ENCODE data around the gene GPR68.
A peak's percentile ranks its signal among the peaks of the same experiment; 100 is the strongest.
"Not testable (repeated sequence)": the region's sequence is repeated elsewhere in the genome, so short reads cannot be mapped to it uniquely, and the experiment has no call there.

Gene GPR68

DNA sequence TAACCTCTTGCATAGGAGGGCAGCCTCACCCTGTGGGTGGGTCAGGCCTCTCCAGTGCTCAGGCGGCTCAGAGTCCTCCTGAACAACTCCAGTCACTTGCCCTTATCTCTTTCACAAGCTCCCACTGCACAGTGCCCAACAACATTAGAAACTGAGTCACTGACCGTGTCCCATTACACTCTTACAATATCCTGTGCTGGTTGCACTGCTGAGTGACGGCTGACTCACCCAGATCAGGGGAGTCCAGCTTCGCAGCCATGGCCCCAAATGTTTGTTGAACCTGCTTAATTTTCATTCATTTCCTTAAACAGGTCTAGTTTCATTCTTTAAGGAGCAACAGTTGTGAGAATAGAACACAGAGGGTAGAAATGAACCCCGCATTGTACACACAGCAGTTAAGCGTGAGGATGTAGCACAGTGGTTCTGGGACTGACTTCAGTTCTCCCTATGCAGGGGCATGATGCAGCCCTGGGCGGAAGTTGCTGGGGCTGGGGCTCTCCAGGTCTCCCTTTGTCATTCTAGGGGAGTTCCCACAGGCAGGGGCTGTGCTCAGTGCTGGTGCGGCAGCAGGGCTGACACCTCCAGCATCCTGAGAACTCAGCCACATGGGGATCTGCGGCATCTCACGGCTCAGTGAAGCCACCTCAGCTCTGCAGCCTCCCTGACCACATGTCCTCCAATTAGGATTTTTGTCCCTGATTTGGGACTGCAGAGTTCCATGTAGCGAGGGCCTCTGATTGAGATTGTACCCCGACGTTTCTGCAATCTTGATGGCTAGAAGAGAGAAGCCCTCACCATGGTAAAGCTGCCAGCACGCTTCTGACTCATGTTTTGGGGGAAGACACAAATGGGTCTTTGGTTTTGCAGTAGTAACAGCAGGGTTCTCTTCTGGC, 16.1 kb downstream of the GPR68 start:
- no peak for DNase-seq

DNA sequence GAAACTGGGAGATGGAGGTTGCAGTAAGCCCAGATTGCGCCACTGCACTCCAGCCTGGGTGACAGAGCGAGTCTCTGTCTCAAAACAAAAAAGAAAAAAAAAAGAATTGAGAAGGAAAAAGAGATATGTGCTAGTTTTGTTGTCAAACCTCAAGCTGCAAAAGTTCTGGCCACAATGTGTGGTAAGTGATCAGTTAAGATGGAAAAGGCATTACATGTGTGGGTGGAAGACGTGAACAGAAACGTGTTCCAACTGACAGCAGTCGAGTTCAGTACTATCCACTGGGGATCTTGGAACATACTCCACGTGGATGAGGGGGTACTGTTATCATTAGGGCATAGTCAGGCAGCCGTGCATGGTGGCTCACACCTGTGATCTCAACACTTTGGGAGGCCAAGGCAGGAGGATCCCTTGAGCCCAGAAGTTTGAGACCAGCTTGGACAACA, 17.3 kb downstream of the GPR68 start:
- DNase-seq = no peak

DNA sequence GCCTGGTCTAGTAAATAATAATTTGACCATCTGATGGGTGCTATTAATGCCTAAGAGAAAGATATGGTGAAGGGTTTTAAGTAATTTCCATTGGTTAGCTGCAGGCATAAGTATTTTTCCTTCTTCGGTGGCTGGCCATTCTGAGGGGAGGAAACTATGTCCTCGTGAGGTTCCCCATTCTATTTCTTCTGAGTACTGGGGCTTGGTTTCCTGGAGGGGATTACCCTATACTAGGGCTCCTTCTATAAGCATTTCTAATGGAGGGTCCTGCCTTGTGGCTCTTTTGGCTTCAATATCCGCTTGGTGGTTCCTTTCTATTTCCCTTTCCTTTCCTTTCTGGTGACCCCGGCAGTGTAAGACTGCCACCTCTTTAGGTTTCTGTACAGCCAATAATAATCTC, 18.1 kb downstream of the GPR68 start:
- not testable (repeated sequence) for DNase-seq

DNA sequence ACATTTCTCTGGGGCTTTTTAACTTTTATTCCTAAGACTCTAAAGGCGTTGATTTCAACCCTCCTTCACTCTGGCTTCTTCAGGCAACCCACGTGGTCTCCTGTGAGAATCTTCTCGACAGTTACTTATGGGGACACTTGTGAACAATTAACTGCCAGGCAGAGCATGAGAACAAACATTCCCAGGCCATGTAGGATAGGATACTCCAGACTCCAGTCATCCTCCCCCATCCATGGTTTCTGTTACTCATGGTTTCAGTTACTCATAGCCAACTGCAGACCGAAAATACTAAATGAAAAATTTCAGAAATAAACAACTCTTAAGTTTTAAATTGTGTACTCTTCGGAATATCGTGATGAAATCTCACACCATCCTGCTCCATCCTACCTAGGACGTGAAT, 19.5 kb downstream of the GPR68 start:
- no peak for DNase-seq

DNA sequence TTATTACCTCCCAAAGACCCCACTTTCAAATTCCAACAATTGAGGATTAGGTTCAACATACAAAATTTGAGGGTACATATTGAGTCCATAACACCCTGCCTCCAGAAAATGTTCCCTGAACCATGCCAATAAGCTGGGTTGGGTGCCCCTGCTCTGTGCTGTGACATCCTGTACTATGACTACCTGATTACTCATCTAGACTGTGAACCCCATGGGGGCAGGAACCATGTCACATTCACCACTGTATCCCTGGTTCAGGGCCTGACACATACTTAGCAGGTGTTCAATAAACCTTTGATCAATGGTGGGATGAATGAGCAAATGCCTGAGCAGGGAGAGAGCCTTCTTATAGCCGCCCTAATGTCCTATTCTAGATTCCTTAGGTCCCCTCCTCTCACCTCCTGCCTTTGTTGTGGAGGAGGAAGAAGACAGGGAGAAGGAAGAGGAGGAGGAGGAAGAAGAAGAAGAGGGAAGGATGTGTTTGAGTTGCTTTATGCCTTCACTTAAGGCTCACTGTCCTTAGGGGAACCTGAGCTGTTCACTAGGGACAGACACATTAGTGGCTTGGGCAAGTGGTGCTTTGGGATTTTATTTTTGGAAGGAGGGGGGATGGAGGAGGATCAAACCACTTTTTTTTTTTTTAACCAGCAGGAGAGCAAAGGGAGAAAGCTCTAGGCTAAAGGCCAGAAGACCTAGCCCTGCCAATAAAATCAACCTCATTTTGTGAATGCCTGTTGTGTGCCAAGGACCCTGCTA, 21.3 kb downstream of the GPR68 start:
- no peak for DNase-seq

DNA sequence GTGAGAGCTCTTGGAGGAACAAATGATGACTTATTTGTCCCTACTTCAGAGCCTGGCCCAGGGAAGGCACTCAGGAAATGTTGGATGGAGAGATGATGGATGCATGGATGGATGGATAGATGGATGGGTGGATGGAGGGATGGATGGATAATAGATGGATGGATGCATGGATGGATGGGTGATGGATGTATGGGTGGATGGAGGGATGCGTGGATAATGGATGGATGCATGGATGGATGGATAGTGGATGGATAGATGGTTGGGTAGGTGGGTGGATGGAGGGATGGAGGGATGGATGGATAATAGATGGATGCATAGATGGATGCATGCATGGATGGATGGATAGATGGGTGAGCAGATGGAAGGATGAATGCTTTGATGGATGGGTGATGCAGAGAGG, 23.2 kb downstream of the GPR68 start:
- no peak for DNase-seq

DNA sequence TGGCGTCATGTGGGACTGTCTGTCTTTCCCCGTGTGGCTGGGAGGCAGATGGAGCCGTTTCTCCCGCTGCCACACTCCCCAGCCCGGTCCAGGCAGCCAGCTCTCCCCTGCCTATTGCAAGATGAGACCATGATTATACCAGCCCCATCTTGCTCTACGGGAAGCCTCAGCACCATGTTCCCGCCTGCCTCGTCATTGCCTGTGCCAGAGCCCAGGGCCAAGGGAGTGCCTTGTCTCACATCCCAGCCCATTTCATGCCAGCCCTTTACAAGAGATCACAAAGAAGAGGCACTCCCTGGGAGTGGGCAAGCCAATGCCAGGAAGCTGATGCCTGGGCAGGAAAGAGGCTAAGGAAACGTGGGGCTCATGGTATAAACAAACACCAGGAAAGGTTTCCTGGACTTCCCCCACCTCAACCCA, 23.9 kb downstream of the GPR68 start:
- no peak for DNase-seq

DNA sequence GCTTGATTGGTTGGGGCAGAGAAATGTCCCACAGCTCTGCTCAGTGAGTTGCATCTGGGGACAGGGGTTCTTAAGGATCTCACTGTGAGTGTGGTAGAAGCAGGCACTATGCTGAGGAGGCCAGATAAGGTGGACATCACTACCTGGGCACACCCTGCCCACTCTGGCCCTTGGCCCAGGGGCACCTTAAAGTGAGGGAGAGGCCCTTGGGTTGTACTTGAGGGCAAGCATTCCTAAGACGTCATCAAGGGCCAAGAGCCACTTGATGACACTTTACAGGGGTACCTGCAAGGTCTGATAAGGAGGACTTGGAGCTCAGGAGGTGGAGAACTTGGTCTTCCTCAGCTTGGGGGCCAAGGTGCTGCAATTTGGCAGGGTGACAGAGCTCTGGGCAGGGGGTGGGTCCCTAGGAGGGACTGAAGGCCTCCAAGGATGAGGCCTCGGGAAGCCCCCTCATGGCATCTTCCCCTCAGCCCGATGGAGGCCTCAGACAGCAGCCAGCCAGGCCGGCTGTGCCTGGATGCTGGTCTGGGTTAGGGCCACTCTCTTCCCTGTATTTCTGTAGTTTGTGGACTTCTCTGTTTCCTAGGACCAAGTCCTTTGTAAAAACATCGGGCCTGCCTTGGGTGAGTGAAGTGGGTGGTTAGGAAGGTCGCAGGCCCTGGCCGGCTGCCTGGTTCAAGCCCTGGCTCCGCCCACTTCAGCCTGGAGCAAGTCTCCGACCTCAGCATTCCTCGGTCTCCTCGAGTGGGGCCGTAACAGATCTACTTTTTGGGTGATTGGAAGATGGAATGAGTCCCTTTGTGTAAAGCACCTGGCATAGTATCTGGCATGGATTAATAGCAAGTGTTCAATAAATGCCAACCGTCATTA, 24.8 kb downstream of the GPR68 start:
- no peak for DNase-seq

DNA sequence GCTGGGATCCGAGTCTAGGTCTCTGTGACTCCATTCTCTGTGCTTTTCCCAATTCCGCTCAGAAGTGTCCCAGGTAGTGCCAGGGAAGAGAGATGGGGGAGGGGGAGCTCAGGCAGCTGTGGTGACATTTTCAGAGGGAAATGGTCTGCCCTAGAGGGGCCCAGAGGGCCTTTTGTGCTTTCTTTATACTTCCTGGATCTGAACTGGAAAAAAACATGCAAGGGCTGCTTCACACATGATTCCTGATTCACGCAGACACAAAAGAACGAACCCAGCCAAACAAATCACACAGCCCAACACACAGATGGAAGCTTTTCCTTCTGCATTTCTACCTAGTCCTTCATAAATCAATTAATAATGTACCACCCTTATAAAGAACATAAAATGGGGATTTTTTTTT, 26.5 kb downstream of the GPR68 start:
- DNase-seq = no peak

DNA sequence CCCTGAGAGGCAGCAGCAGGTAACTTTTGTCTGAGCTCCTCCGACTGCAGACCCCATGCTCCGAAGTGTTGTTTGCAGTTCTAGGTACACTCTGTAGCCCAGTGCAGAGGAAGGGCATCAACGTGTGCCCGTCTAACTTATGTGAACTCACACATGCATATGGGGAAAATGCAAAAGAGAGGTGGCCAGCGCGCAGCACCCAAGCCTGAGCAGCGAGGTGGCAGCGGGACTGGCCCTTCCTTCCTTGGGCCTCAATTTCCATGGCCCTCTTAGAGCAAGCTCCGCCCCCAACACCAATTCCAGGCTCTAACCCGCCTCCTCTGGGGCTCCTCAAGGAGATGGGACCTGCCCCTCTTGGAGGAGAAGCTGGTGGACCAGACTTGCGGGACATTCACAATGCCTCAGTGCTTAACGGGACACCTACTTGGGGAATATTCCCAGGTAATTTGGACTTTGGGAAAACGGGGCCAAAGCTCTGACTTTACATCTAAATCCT, 27.7 kb downstream of the GPR68 start:
- DNase-seq = no peak

DNA sequence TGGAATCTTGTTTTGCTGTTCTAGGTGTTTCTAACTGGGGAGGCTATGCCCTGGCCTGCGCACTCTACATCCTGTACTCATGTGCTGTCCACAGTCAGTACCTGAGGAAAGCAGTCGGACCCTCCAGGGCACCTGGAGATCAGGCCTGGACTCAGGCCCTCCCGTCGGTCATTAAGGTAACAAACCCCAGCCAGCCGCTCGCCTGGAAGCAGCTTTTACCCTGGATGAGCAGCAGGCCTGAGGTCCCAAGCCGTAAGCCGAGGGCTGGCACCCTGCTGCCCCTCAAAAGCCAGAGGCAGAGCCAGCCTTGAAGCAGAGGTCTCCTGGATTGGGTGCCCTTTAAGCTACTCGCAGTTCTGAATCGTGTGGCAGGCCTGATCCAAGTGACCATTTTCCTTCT, 29.1 kb downstream of the GPR68 start:
- no peak for DNase-seq

DNA sequence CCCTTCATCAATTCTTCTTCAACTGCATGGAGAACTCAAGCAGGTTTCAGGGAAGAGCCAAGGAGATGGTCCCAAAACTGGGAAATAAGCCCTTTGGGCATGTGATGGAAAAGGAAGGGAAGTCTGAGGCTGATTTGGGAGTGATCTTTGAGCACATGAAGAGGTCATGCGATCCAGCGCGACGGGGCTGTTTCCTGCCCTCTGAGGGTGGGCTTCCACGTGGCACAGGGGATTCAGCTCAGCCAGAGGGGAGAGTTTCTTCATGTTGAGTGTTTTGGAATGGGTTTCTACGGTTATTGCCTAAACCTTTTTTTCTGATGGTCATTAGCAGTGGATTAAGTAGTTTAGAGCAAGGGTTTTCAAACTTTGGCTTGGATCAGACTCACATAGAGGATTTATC, 30.2 kb downstream of the GPR68 start:
- no peak for DNase-seq

DNA sequence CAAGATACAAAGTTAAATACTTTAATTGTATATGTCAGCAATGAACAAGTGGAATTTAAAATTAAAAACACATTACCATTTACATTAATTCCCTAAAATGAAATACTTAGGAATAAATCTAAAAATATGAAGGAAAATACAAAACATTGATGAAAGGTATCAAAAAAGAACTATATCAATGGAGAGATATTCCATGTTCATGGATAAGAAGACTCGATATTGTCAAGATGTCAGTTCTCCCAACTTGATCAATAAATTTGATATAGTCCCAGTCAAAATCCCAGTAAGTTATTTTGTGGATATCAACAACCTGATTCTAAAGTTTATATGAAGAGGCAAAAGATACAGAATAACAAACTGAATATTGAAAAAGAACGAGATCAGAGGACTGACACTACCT, 33.5 kb downstream of the GPR68 start:
- DNase-seq = no peak

DNA sequence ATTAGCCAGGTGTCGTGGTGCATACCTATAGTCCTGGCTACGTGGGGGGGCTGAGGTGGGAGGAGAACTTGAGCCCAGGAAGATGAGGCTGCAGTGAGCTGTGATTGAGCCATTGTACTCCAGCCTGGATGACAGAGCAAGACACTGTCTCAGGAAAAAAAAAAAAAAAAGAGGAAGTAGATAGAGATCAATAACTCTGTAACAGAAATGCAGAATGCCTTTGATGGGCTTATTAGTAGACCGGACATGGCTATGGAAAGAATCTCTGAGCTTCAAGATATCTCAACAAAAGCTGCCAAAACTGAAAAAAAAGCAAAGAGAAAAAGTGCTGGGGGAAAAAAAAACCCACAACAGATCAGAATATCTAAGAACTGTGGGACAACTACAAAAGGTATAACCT, 37.5 kb downstream of the GPR68 start:
- DNase-seq = no peak

DNA sequence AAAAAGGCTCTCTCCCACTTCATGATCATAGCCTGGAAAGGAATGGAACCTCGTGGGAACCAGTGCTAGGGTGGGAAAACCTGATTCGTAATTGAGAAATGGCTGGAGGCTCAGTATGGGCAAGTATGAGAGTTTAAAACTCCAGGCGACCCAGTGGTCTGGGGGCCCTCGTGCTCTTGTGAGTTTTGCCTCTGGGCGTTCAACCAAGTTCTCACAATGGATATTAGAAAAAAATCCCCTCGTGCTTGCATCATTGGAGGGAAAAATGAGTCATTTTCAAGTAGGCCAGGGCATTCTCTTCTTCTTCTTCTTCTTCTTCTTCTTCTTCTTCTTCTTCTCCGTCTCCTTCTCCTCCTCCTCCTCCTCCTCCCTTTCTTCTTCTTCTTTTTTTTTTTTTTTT, 39.0 kb downstream of the GPR68 start:
- DNase-seq = no peak

DNA sequence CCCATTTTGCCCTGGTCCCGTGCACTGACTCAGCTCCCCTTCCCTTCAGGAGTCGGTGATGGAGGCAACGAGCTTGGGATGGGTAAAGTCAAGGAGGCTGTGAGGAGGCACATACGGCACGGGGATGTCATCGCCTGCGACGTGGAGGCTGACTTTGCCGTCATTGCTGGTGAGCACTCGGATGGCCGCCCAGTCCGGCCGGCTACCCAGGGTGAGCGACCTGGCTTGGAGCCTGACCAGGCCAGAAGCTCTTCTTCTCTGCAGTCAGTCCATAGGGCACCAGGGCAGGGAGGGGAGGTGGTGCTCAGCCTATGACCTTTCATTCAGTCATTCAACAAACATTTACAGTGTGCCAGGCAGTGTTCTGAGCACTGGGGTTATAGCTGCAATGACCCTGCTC, 39.8 kb downstream of the GPR68 start:
- DNase-seq = no peak

DNA sequence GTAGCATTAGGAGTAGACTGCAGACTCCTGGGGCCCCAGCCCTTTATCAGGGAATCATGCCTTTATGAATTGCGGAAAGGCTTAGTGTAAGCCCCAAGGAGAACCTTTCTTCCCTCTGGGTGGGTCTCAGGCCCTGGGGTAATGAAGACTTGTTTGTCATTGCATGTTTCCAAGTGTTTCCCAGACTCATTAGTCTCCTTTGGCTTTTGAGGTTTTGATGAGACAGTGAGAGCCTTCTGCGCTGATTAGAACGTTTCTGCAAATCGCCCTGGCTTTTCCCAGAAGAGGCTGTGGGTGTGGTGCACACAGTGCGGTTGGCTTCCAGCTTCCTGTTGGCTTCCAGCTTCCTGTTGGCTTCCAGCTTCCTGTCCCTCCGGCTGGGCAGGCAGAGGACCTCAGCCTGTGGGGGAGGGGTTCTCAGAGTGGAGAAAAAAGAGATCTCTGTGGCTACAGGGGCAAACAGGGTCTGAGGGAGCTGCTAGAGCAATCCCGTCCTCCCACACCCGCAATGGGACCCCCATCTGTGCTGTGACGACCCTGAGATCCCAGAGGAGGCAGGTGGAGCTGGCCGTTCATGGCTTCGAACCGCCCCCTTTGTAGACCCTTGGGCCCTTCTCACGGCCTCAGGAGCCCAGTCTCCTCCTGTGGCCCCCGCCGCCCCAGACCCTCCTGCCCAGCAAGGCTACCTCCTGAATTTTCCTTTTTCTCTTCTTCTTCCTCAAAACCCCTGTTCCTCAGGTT, 42.1 kb downstream of the GPR68 start:
- peak; percentile 56 for DNase-seq

DNA sequence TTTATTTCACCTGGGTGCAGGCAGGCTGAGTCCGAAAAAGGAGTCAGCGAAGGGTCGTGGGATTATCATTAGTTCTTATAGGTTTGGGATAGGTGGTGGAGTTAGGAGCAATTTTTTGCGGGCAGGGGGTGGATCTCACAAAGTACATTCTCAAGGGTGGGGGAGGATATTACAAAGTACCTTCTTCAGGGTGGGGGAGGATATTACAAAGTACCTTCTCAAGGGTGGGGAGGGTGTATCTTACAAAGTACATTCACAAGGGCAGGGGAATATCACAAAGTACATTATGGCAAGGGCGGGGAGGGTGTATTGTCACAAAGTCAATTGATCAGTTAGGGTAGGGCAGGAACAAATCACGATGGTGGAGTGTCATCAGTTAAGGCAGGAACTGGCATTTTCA, 43.7 kb downstream of the GPR68 start:
- not testable (repeated sequence) for DNase-seq

DNA sequence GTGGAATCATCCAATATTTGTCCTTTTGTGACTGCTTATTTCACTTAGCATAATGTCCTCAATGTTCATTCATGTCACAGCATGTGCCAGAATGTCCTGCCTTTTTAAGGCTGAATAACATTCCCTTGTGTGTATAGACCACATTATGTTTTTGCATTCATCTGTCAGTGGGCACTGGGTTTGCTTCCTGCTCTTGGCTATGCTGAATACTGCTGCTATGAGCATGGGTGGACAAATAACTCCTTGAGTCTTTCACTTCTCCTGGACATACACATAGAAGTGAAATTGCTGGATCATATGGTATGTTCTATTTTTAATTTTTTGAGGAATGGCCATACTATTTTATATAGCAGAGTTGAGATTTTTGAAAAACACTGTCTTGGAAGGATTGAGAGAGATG, 46.9 kb downstream of the GPR68 start:
- DNase-seq = no peak

DNA sequence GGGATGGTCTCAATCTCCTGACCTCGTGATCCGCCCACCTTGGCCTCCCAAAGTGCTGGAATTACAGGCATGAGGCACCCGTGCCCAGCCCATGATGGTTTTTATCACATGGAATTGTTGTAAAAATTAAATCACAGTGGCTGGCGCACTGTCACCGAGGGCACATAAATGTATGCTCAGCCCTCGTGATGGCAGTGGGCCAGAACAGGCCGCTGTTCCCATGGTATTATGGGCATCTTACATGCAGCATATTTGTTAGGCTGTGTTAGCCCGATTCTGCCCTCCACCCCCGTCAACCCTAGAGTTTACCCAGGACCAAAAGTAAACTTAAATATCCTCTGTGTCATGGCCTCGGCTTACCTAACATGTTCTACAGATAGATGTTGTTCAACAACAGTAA, 48.6 kb downstream of the GPR68 start:
- no peak for DNase-seq

DNA sequence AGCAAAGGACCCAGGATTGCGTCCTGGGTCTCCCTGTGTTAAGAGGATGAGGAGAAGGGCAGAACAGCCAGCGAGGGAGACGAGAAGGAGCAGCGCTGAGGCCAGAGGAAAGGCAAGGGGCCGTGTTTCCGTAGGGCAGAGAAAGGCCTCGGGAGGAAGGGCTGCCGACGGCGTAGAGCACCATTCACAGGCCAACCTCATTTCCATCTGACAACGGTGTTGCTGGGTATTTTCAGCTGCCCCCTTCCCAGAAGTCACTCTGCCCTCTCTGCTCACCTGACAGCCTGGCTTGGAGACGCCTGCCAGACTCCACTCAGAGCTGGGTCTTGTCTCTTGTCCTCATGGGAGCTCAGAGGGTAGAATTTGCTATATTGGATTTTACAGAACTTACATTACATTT, 51.4 kb downstream of the GPR68 start:
- no peak for DNase-seq

DNA sequence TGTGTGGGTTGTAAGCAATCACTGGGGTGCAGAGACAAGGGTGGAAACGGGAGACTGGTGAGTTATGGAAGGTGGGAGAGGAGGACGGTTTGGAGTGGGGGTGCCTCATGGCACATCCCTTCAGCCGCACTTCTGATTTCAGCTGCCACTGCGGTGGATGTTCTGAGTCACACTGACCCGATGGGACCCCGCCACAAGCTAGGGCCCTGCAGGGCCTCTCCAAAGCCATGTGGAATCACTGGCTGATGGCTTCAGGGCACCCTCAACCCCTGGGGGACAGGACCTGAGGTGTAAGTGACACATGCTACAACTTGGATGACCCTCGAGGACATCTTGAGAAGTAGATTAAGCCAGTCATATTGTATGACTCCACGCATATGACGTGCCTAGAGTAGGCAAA, 53.7 kb downstream of the GPR68 start:
- DNase-seq = no peak
